Esophagus muscularis mucosa (tissue), 4 donors: ENCODE results near the gene DNM1. TPM values are rescaled to one million over a fixed set of nuclear protein-coding genes. Genes with fewer than 3 reads are reported as not detected.

Experiments
- DNase-seq: peaks from one replicate; pipeline ENCODE4 v3.0.0-alpha.2; 2017; ENCODE audit errors: extremely low spot score
- H3K27ac ChIP-seq, 4 donors: fragments of 200-600 bp; sonication (generic); replicated peaks in 1 of 4; 1 replicate in 3 of 4; 2 replicates in 1 of 4; pipeline ENCODE4 v1.5.1; 2016 to 2019; ENCODE audit warnings: mild to moderate bottlenecking in 1 of 4
- H3K27me3 ChIP-seq, 4 donors: fragments of 200-600 bp; sonication (generic); one replicate each; pipeline versions ENCODE4 v1.5.1 to v1.6.0; 2016 to 2019
- H3K36me3 ChIP-seq, 4 donors: fragments of 200-600 bp; sonication (generic); one replicate each; pipeline ENCODE4 v1.5.1; 2016 to 2019
- H3K4me1 ChIP-seq, 4 donors: fragments of 200-600 bp; sonication (generic); one replicate each; pipeline ENCODE4 v1.5.1; 2016 to 2019
- H3K4me3 ChIP-seq, 4 donors: fragments of 200-600 bp; sonication (generic); 1 replicate in 2 of 4; 2 replicates in 2 of 4; pipeline ENCODE4 v1.5.1; 2016 to 2019; ENCODE audit warnings: mild to moderate bottlenecking in 4 of 4, moderate library complexity in 1 of 4
- H3K9me3 ChIP-seq, 4 donors: fragments of 200-600 bp; sonication (generic); 1 replicate in 3 of 4; 2 replicates in 1 of 4; pipeline ENCODE4 v1.5.1; 2016 to 2019
- EP300 ChIP-seq: sonication (generic); formaldehyde crosslinking; IDR thresholded peaks from one replicate; pipeline ENCODE4 v1.6.1; 2017; ENCODE audit warnings: antibody characterized with exemption
- POLR2A ChIP-seq: fragments of 450-650 bp; IDR thresholded peaks from one replicate; pipeline ENCODE4 v1.6.1; 2017; ENCODE audit warnings: antibody characterized with exemption, moderate library complexity, mild to moderate bottlenecking, low read depth
- POLR2AphosphoS5 ChIP-seq, 2 donors: sonication (generic); formaldehyde crosslinking; IDR thresholded peaks; one replicate each; pipeline ENCODE4 v1.6.1; 2017; ENCODE audit warnings: antibody characterized with exemption in 2 of 2
- WGBS: methylation state at CpG from one replicate; pipeline ENCODE4 v1.1.5; 2018; 5-methylcytosine and 5-hydroxymethylcytosine counted together
- intact Hi-C: fragments of 100-400 bp; cut with DNase I; formaldehyde crosslinking; loops from one replicate; pipeline ENCODE4 v1.15.1; 2023
- total RNA-seq, 4 donors: library from RNA; depleted of rRNA; stranded (reverse); fragments of >200 nt; gene quantifications; one replicate each; pipeline versions ENCODE4 v1.1.0 to v1.2.1, GENCODE V29; 2016
- TF ChIP-seq, protein P1 (sequence below), 3 experiments: fragments of 200-600 bp in 2 of 3; fragments of 450-650 bp in 1 of 3; sonication (generic) in 2 of 3; IDR thresholded peaks; one replicate each; pipeline ENCODE4 v1.5.1; 2017 to 2019; ENCODE audit warnings: antibody characterized with exemption in 3 of 3, mild to moderate bottlenecking in 2 of 3, moderate library complexity in 1 of 3

Gene DNM1
- total RNA-seq, 4 donors from 2014 or later, result 10.9 to 27.0 (median 16.8) TPM

- TF ChIP-seq POLR2AphosphoS5 (IDR thresholded peaks at IDR 0.05) (peak; percentile 73 to 89), EP300 (no peak), POLR2A (peak; percentile 51)
- TF ChIP-seq, protein P1, sequence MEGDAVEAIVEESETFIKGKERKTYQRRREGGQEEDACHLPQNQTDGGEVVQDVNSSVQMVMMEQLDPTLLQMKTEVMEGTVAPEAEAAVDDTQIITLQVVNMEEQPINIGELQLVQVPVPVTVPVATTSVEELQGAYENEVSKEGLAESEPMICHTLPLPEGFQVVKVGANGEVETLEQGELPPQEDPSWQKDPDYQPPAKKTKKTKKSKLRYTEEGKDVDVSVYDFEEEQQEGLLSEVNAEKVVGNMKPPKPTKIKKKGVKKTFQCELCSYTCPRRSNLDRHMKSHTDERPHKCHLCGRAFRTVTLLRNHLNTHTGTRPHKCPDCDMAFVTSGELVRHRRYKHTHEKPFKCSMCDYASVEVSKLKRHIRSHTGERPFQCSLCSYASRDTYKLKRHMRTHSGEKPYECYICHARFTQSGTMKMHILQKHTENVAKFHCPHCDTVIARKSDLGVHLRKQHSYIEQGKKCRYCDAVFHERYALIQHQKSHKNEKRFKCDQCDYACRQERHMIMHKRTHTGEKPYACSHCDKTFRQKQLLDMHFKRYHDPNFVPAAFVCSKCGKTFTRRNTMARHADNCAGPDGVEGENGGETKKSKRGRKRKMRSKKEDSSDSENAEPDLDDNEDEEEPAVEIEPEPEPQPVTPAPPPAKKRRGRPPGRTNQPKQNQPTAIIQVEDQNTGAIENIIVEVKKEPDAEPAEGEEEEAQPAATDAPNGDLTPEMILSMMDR (IDR thresholded peaks at IDR 0.05), result peak in 1 of 3 experiments; percentile 6
- peaks cover 0 to 28% (median 23%) of the 10 kb centered on the region in 4 donors for H3K36me3 ChIP-seq
- peak; percentile 98 for DNase-seq
- intact Hi-C loops, result no loop called here
- H3K9me3 ChIP-seq, result no peaks in the 10 kb centered on the region
- WGBS, result under 1% methylated on average over 50 of the region's 77 CpGs
- peak within 1 kb of the TSS; percentile 71 to 83 (median 77) for H3K27ac ChIP-seq
- H3K27me3 ChIP-seq, result no peaks in the 10 kb centered on the region
- peak within 1 kb of the TSS; percentile 74 to 84 (median 77) for H3K4me3 ChIP-seq
- peaks cover 20 to 29% (median 22%) of the 10 kb centered on the region in 4 donors for H3K4me1 ChIP-seq
Measured at GRCh38 chr9:128159784-128160602, 43.2 kb upstream of the DNM1 start, which contains the start of gene BBLN. TSS of gene BBLN (plus strand) at chr9:128160265. CDS start at chr9:128160408, 143 bp downstream.

GRCh38 chr9:128160603-128160987, 42.6 kb upstream of the DNM1 start:
- peaks cover 2 to 34% (median 28%) of the 10 kb centered on the region in 4 donors for H3K36me3 ChIP-seq
- 1% methylated on average over 12 of the region's 23 CpGs for WGBS
- intact Hi-C loops, result no loop called here
- H3K4me3 ChIP-seq, result peak overlapping the region; percentile 74 to 84 (median 77)
- no peaks in the 10 kb centered on the region for H3K9me3 ChIP-seq
- TF ChIP-seq POLR2AphosphoS5 (IDR thresholded peaks at IDR 0.05) (no peak), EP300 (no peak), POLR2A (no peak)
- TF ChIP-seq, protein P1 (IDR thresholded peaks at IDR 0.05), result no peak
- peaks cover 20 to 29% (median 22%) of the 10 kb centered on the region in 4 donors for H3K4me1 ChIP-seq
- peak overlapping the region; percentile 71 to 83 (median 77) for H3K27ac ChIP-seq
- no peak for DNase-seq
- no peaks in the 10 kb centered on the region for H3K27me3 ChIP-seq

DNA sequence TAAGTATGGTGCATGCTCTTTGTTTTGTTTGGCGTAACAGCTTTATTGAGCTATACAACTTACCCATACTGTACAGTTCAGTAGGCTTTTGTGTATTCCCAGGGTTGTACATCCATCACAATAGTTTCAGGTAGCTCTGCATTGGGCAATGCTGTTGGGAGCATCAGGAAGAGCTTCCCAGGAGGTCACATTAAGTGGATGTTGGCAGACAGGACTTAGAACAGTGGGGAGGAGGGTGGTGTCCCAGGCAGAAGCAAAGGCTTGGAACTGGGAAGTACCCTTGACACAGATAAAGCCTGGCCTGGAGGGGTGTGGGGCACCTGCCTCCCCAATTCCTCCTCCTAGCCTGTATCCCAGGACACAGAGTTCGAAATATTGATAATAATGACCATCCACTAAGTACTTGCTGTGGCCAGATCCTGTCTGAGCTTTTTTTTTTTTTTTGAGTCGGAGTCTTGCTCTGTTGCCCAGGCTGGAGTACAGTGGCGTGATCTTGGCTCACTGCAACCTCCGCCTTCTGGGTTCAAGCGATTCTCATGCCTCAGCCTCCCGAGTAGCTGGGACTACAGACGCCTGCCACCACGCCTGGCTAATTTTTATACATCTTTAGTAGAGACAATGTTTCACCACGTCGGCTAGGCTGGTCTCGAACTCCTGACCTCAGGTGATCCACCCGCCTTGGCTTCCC, 41.8 kb upstream of the DNM1 start:
- Histone ChIP-seq H3K27ac (no peak overlapping the region), H3K36me3 (peaks cover 10 to 41% (median 36%) of the 10 kb centered on the region in 4 donors), H3K9me3 (no peaks in the 10 kb centered on the region), H3K27me3 (no peaks in the 10 kb centered on the region), H3K4me1 (peaks cover 20 to 29% (median 22%) of the 10 kb centered on the region in 4 donors), H3K4me3 (no peak overlapping the region)
- intact Hi-C loops, result no loop called here
- TF ChIP-seq POLR2A (no peak), POLR2AphosphoS5 (IDR thresholded peaks at IDR 0.05) (no peak), EP300 (no peak)
- TF ChIP-seq, protein P1 (IDR thresholded peaks at IDR 0.05), result no peak
- 90% methylated on average over 13 of the region's 13 CpGs for WGBS
- no peak for DNase-seq

DNA sequence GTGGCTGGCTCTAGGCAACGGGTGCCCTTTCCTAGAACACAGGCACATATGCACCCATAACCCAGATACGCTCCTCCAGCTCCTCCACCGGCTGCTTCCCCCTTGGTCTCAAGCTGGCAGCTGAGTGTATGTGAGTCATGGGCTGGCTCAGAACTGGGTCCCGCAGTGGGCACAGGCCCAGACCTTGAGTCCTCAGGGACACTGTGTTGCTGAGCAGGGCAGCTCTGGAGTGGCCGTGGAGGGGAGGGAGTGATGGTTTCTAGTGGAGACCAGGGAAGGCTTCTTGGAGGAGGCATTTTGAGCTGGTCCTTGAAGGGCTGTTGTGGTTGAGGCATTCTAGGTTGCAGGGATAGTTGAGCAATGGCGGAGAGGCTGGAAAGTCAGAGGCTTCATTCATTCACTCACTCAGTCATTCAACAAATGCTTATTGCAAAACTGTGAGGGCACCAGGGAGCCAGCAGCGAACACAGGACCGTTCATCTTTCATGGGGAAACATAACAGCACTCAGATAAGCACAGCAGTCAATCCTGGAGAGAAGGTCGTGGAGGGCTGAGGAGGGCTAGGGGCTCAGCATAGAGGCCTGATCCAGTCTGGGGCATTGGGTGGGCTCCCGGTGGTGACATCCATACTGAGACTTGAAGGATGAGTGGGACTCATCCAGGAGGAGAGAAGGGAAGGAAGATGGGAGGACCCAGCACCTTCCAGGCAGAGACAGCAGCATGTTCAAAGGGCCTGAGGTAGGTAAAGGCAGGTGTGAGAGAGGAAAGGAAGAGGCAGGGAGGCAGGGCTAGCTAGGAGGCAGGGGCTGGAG, 40.8 kb upstream of the DNM1 start:
- Histone ChIP-seq H3K4me1 (peaks cover 20 to 29% (median 22%) of the 10 kb centered on the region in 4 donors), H3K27ac (no peak overlapping the region), H3K4me3 (no peak overlapping the region), H3K36me3 (peaks cover 21 to 52% (median 47%) of the 10 kb centered on the region in 4 donors), H3K27me3 (no peaks in the 10 kb centered on the region), H3K9me3 (no peaks in the 10 kb centered on the region)
- TF ChIP-seq POLR2A (no peak), POLR2AphosphoS5 (IDR thresholded peaks at IDR 0.05) (no peak), EP300 (no peak)
- TF ChIP-seq, protein P1 (IDR thresholded peaks at IDR 0.05), result no peak
- WGBS, result 90% methylated on average over 9 of the region's 10 CpGs
- intact Hi-C loops, result no loop called here
- DNase-seq, result no peak
